ENCODE measurements around the gene GPRC6A. TPM values are rescaled to one million over a fixed set of nuclear protein-coding genes. Genes with fewer than 3 reads are reported as not detected.

Gene GPRC6A
- total and polyA plus RNA-seq, 10 of the 15 experiments (the other 5 are each of a cell fraction or from before 2014, with no cell fraction given): not detected

DNA sequence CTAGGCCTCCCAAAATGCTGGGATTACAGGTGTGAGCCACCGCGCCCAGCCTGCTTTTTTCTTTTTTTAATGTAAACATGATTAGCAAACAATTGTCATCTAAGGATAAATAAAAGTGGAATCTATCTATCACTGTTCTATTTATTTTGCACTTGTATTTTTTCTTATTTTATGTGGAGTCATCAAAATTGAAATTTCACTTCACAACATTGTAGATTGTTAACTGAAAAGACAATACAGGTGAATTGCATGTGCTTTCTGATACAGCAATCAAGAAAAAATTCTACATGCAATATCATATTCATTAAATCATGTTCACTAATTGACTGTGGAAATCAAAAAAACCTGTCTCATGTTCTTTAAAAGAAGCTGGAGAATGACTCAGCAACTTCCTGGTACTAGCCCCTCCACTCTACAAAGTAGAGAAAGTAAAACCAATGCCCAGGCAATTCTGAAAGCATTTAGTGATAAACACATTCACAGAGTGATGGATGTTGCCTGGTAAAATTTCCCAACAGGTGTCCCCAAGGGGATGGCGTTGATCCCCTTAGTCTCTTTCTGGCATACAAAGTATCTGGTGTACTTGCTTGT is 37.5 kb upstream of the GPRC6A start:
- Histone ChIP-seq H3K4me3 (no peak overlapping the region), H4K20me1 (ENCODE audit: control insufficient read depth, insufficient read depth) (no peaks in the 10 kb centered on the region), H3K4me1 (ENCODE audit: control insufficient read depth, insufficient read depth, low read length) (no peaks in the 10 kb centered on the region), H3K4me2 (ENCODE audit: control insufficient read depth, insufficient read depth) (no peak overlapping the region), H3K79me2 (ENCODE audit: control insufficient read depth, insufficient read depth, low read length) (no peaks in the 10 kb centered on the region), H3K27me3 (replicated peaks in 1 of 2; ENCODE audit: control insufficient read depth in 2 of 2, insufficient read depth in 2 of 2, low read length in 1 of 2) (no peaks in the 10 kb centered on the region), H3K36me3 (ENCODE audit: control insufficient read depth in 2 of 2, insufficient read depth in 2 of 2, low read length in 1 of 2) (no peaks in the 10 kb centered on the region), H3K27ac (ENCODE audit: control insufficient read depth, insufficient read depth) (no peak overlapping the region), H2AFZ (ENCODE audit: control insufficient read depth, low read depth, low read length) (peak overlapping the region; percentile 84), H3K9ac (ENCODE audit: control insufficient read depth, insufficient read depth, low read length) (no peak overlapping the region), H3K9me3 (replicated peaks; ENCODE audit: control insufficient read depth, insufficient read depth, low read length) (no peaks in the 10 kb centered on the region)
- peak; percentile 5 for DNase-seq (ENCODE audit: low read depth, low spot score)
- TF ChIP-seq, protein P1, sequence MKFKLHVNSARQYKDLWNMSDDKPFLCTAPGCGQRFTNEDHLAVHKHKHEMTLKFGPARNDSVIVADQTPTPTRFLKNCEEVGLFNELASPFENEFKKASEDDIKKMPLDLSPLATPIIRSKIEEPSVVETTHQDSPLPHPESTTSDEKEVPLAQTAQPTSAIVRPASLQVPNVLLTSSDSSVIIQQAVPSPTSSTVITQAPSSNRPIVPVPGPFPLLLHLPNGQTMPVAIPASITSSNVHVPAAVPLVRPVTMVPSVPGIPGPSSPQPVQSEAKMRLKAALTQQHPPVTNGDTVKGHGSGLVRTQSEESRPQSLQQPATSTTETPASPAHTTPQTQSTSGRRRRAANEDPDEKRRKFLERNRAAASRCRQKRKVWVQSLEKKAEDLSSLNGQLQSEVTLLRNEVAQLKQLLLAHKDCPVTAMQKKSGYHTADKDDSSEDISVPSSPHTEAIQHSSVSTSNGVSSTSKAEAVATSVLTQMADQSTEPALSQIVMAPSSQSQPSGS (IDR thresholded peaks at IDR 0.05; ENCODE audit: low read length): no peak
- TF ChIP-seq MEF2B (IDR thresholded peaks at IDR 0.05; ENCODE audit: partially characterized antibody, poor library complexity, severe bottlenecking) (peak; percentile 36), RFX5 (IDR thresholded peaks at IDR 0.05; ENCODE audit: low read depth, low read length) (no peak), CHD2 (IDR thresholded peaks at IDR 0.05; ENCODE audit: borderline replicate concordance, low read depth, low read length) (no peak), PML (IDR thresholded peaks at IDR 0.05; ENCODE audit: low read length) (no peak), ATF7 (IDR thresholded peaks at IDR 0.05; ENCODE audit: low read depth) (no peak), SUPT20H (IDR thresholded peaks at IDR 0.05; ENCODE audit: borderline replicate concordance, control insufficient read depth, low read depth, low read length) (no peak), POLR2AphosphoS2 (IDR thresholded peaks at IDR 0.05; ENCODE audit: low read depth, low read length) (no peak), BACH1 (IDR thresholded peaks at IDR 0.05; ENCODE audit: borderline replicate concordance) (peak; percentile 98), JUNB (IDR thresholded peaks at IDR 0.05) (peak; percentile 41; the same call in 1 of the 2 replicates), MXI1 (IDR thresholded peaks at IDR 0.05; ENCODE audit: low read depth, low read length) (no peak), YY1 (IDR thresholded peaks at IDR 0.05; ENCODE audit: low read depth, low read length) (no peak), CREM (IDR thresholded peaks at IDR 0.05; ENCODE audit: low read depth) (no peak)
- TF ChIP-seq, protein P2, sequence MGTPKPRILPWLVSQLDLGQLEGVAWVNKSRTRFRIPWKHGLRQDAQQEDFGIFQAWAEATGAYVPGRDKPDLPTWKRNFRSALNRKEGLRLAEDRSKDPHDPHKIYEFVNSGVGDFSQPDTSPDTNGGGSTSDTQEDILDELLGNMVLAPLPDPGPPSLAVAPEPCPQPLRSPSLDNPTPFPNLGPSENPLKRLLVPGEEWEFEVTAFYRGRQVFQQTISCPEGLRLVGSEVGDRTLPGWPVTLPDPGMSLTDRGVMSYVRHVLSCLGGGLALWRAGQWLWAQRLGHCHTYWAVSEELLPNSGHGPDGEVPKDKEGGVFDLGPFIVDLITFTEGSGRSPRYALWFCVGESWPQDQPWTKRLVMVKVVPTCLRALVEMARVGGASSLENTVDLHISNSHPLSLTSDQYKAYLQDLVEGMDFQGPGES (IDR thresholded peaks at IDR 0.05): no peak
- in situ Hi-C loops (cut with MboI): no loop called here
- WGBS (ENCODE audit: insufficient coverage, insufficient replicate concordance, low lambda C conversion rate, missing lambda C conversion rate): 62% methylated on average over 3 of the region's 3 CpGs
- POLR2A ChIA-PET: no interaction called here
- intact Hi-C loops (cut with micrococcal nuclease; ENCODE audit: unreplicated experiment): no loop called here
- CTCF ChIA-PET: interaction anchor here (1.3 kb wide), 1 partner anchor 8 kb away, joined by 3 read pairs; no protein-coding TSS in a partner anchor
- ATAC-seq: peak; percentile 86
- no TSS peak for BruUV-seq (replicated peaks)
- FAIRE-seq: peak; percentile 27
- SMC1A ChIA-PET (ENCODE audit: uncharacterized antibody, unreplicated experiment): no interaction called here
- RAD21 ChIA-PET (ENCODE audit: unreplicated experiment): no interaction called here
